Activated CD8-positive, alpha-beta T cell treated with anti-CD3 and anti-CD28 coated beads for 36 hours (primary cell): ENCODE data around the gene FOXC1. TPM values are rescaled to one million over a fixed set of nuclear protein-coding genes. Genes with fewer than 3 reads are reported as not detected.

Source experiments
- ATAC-seq: fragments of 200-7000 bp; cut with Tn5 transposase; one replicate; pipeline ENCODE4 v1.10.0; 2021; ENCODE audit warnings: mild to moderate bottlenecking, moderate library complexity
- CTCF ChIA-PET: fragments of 350-600 bp; sonication (Branson Sonifier 250); formaldehyde crosslinking; loops from one replicate; lab custom pipeline; 2021; ENCODE audit warnings: antibody characterized with exemption; lab: Charles Lee
- POLR2A ChIA-PET: fragments of 350-600 bp; sonication (Branson Sonifier 250); formaldehyde crosslinking; loops from one replicate; lab custom pipeline; 2021; ENCODE audit warnings: antibody characterized with exemption; lab: Charles Lee
- DNase-seq: peaks from one replicate; pipeline ENCODE4 v3.0.0-alpha.2; 2020
- H3K27ac Mint-ChIP-seq: one replicate; pipeline ENCODE4 v1.8.0; 2021; ENCODE audit warnings: mild to moderate bottlenecking, mixed read lengths
- H3K27me3 Mint-ChIP-seq: one replicate; pipeline ENCODE4 v1.8.0; 2021; ENCODE audit warnings: mixed read lengths
- H3K36me3 Mint-ChIP-seq: one replicate; pipeline ENCODE4 v1.8.0; 2021; ENCODE audit warnings: low read depth, mixed read lengths
- H3K4me1 Mint-ChIP-seq: one replicate; pipeline ENCODE4 v1.8.0; 2021; ENCODE audit warnings: low read depth, mixed read lengths
- H3K4me3 Mint-ChIP-seq: one replicate; pipeline ENCODE4 v1.8.0; 2021; ENCODE audit warnings: mild to moderate bottlenecking, moderate library complexity, mixed read lengths
- H3K9me3 Mint-ChIP-seq: one replicate; pipeline ENCODE4 v1.8.0; 2021; ENCODE audit warnings: mixed read lengths
- CTCF ChIP-seq: fragments of 200-600 bp; IDR thresholded peaks from one replicate; pipeline ENCODE4 v1.8.0; 2022; ENCODE audit warnings: antibody characterized with exemption, mild to moderate bottlenecking
- intact Hi-C: fragments of 100-400 bp; cut with micrococcal nuclease; formaldehyde crosslinking; loops from one replicate; pipeline ENCODE4 v1.10.0; 2022
- total RNA-seq, 2 experiments: library from RNA; stranded (reverse); gene quantifications; one replicate each; pipeline ENCODE4 v1.2.3, GENCODE V29; 2021

The FOXC1 gene
- total RNA-seq, 2 experiments from 2014 or later = 0.16 TPM; not detected in 1

GRCh38 chr6:1607516-1608221 is 2.0 kb upstream of the FOXC1 start:
- POLR2A ChIA-PET = interaction anchor here (0.6 to 1.2 kb wide), 2 partner anchors 12 to 145 kb away, joined by 3 read pairs; no protein-coding TSS in a partner anchor
- ATAC-seq (no peak), DNase-seq (peak; percentile 28)
- CTCF ChIA-PET = interaction anchor here (0.8 to 4.6 kb wide), 7 partner anchors 8 to 1027 kb away, joined by 3 to 33 read pairs (median 5); no protein-coding TSS in a partner anchor
- Mint-ChIP-seq H3K4me3 (peak overlapping the region; percentile 45), H3K27me3 (peaks cover 61% of the 10 kb centered on the region), H3K4me1 (peaks cover 43% of the 10 kb centered on the region), H3K9me3 (no peaks in the 10 kb centered on the region), H3K27ac (no peak overlapping the region), H3K36me3 (no peaks in the 10 kb centered on the region)
- TF ChIP-seq CTCF = no peak
- intact Hi-C loops = no loop called here

GRCh38 chr6:1608222-1609040 is 1.3 kb upstream of the FOXC1 start:
- CTCF ChIA-PET = interaction anchor here (2.5 to 4.6 kb wide), 2 partner anchors 13 to 746 kb away, joined by 11 to 33 read pairs; no protein-coding TSS in a partner anchor

GRCh38 chr6:1609041-1609647 is 571 bp upstream of the FOXC1 start:
- Mint-ChIP-seq H3K9me3 (no peaks in the 10 kb centered on the region), H3K27ac (no peak overlapping the region), H3K36me3 (no peaks in the 10 kb centered on the region), H3K4me1 (peaks cover 43% of the 10 kb centered on the region), H3K27me3 (peaks cover 58% of the 10 kb centered on the region), H3K4me3 (peak overlapping the region; percentile 43)
- peak; percentile 7 for ATAC-seq
- POLR2A ChIA-PET = no interaction called here
- TF ChIP-seq CTCF = no peak
- CTCF ChIA-PET = interaction anchor here (2.5 kb wide), 1 partner anchor 745 kb away, joined by 11 read pairs; no protein-coding TSS in a partner anchor
- no peak for DNase-seq
- intact Hi-C loops = no loop called here

More at GRCh38 chr6:1608222-1609040, 1.3 kb upstream of the FOXC1 start:
- H3K4me1 Mint-ChIP-seq = peaks cover 43% of the 10 kb centered on the region
- H3K9me3 Mint-ChIP-seq = no peaks in the 10 kb centered on the region
- no peak overlapping the region for H3K27ac Mint-ChIP-seq
- TF ChIP-seq CTCF = no peak
- no peaks in the 10 kb centered on the region for H3K36me3 Mint-ChIP-seq
- DNase-seq (no peak), ATAC-seq (no peak)
- peak overlapping the region; percentile 45 for H3K4me3 Mint-ChIP-seq
- intact Hi-C loops = no loop called here
- POLR2A ChIA-PET = interaction anchor here (0.6 to 1.2 kb wide), 2 partner anchors 11 to 144 kb away, joined by 3 read pairs; no protein-coding TSS in a partner anchor
- peaks cover 59% of the 10 kb centered on the region for H3K27me3 Mint-ChIP-seq

- CTCF ChIA-PET = interaction anchor here (0.7 to 1.1 kb wide), 4 partner anchors 14 to 494 kb away, joined by 3 to 4 read pairs (median 3); no protein-coding TSS in a partner anchor
- DNase-seq = peak; percentile 29
- peaks cover 59% of the 10 kb centered on the region for H3K27me3 Mint-ChIP-seq
- TF ChIP-seq CTCF = no peak
- H3K9me3 Mint-ChIP-seq = no peaks in the 10 kb centered on the region
- intact Hi-C loops = no loop called here
- H3K36me3 Mint-ChIP-seq = no peaks in the 10 kb centered on the region
- ATAC-seq = peak; percentile 11
- H3K27ac Mint-ChIP-seq = no peak overlapping the region
- H3K4me1 Mint-ChIP-seq = peaks cover 39% of the 10 kb centered on the region
- H3K4me3 Mint-ChIP-seq = peak overlapping the region; percentile 60
- POLR2A ChIA-PET = no interaction called here
Observed at GRCh38 chr6:1610497-1611321, 994 bp downstream of the FOXC1 start.
